ENCODE data around the gene ITIH1.

DNA sequence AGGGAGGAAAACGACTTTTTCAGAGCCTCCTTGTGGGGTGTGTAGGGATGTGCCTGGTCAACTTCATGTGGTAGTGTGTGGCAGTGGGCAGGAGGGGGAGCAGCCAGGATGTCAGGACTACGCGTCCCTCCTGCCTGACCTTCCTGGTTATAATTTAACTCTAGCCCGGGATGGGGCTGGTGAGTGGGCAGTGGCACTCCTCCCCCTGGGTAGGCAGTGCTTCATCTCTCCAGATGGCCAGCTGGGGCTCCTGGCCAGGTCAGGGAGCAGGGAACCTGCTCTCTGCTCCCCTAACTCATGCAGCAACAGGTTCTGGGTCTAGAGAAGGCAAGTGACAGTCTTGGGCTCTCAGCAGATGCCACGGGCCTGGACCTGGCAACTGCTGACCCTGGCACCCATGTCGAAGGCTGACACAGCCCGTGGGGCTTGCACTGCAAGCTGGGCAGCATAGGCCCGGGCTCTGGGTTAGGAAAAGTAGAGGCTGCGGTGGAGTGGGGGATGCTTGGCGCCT lies 50.5 kb downstream of the ITIH1 start:
- TF ChIP-seq POLR2A (IDR thresholded peaks at IDR 0.05) (no peak), CTCF (IDR thresholded peaks at IDR 0.05) (no peak)
